Progenitor cell of endocrine pancreas (in vitro differentiated cells): Measurements from ENCODE around the gene NDUFA6. TPM values are rescaled to one million over a fixed set of nuclear protein-coding genes. Genes with fewer than 3 reads are reported as not detected.

Experiments used
- DNase-seq: peaks from one replicate; pipeline ENCODE4 v3.0.0; 2021; ENCODE audit warnings: low spot score; ENCODE audit not compliant: unreplicated experiment
- H3K27ac Mint-ChIP-seq: 2 replicates; pipeline ENCODE4 v1.8.0; 2021; ENCODE audit warnings: mild to moderate bottlenecking, moderate library complexity, mixed read lengths
- H3K27me3 Mint-ChIP-seq: 2 replicates; pipeline ENCODE4 v1.8.0; 2021; ENCODE audit warnings: mixed read lengths
- H3K36me3 Mint-ChIP-seq: 2 replicates; pipeline ENCODE4 v1.8.0; 2022; ENCODE audit warnings: mixed read lengths; ENCODE audit not compliant: insufficient read depth
- H3K4me1 Mint-ChIP-seq: 2 replicates; pipeline ENCODE4 v1.8.0; 2021; ENCODE audit warnings: low read depth, mixed read lengths
- H3K4me3 Mint-ChIP-seq: 2 replicates; pipeline ENCODE4 v1.8.0; 2021; ENCODE audit warnings: low read depth, mild to moderate bottlenecking, moderate library complexity, mixed read lengths
- H3K9me3 Mint-ChIP-seq: 2 replicates; pipeline ENCODE4 v1.8.0; 2021; ENCODE audit warnings: low read depth, mixed read lengths
- CTCF ChIP-seq: fragments of 200-600 bp; sonication (generic); IDR thresholded peaks from one replicate; pipeline ENCODE4 v1.5.0; 2021; ENCODE audit warnings: antibody characterized with exemption, mild to moderate bottlenecking; ENCODE audit not compliant: unreplicated experiment
- total RNA-seq: library from RNA; stranded (reverse); gene quantifications from 2 replicates; pipeline ENCODE4 v1.2.1, GENCODE V29; 2021

Gene NDUFA6
- total RNA-seq, 1 donor from 2014 or later: 73.4 TPM

DNA sequence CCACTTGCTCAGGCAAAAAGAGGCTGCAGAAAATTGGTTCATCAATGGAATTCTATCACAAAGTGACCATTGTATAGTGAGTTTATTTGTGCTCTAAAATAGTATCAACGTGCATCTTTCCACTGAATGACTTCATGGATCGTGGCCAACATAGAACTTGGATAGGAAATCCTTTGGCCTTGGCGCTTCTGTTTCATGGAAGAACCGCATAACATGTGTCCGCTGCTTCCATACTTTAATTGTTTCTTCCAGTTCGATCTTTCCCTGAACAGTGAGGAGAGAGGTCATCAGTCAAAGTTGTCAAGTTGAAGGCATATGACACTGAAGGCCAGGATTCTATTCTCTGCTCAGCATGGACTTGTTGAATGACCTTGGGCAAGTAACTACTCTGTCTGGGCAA is 4.5 kb downstream of the NDUFA6 start:
- DNase-seq: no peak
- Mint-ChIP-seq H3K36me3 (peaks cover 28% of the 10 kb centered on the region), H3K9me3 (no peaks in the 10 kb centered on the region), H3K4me3 (no peak overlapping the region), H3K4me1 (peaks cover 7% of the 10 kb centered on the region), H3K27me3 (no peaks in the 10 kb centered on the region), H3K27ac (no peak overlapping the region)
- no peak for TF ChIP-seq CTCF

GRCh38 chr22:42084874-42085273 is 5.7 kb downstream of the NDUFA6 start:
- H3K4me3 Mint-ChIP-seq: no peak overlapping the region
- no peak for DNase-seq
- H3K27me3 Mint-ChIP-seq: no peaks in the 10 kb centered on the region
- H3K27ac Mint-ChIP-seq: peak overlapping the region; percentile 57
- H3K4me1 Mint-ChIP-seq: peaks cover 15% of the 10 kb centered on the region
- H3K36me3 Mint-ChIP-seq: peaks cover 26% of the 10 kb centered on the region
- TF ChIP-seq CTCF: no peak
- no peaks in the 10 kb centered on the region for H3K9me3 Mint-ChIP-seq

GRCh38 chr22:42083119-42083518 is 7.5 kb downstream of the NDUFA6 start:
- no peak for DNase-seq
- no peak for TF ChIP-seq CTCF
- Mint-ChIP-seq H3K27me3 (no peaks in the 10 kb centered on the region), H3K4me3 (no peak overlapping the region), H3K4me1 (peaks cover 19% of the 10 kb centered on the region), H3K27ac (no peak overlapping the region), H3K36me3 (peaks cover 19% of the 10 kb centered on the region), H3K9me3 (no peaks in the 10 kb centered on the region)

DNA sequence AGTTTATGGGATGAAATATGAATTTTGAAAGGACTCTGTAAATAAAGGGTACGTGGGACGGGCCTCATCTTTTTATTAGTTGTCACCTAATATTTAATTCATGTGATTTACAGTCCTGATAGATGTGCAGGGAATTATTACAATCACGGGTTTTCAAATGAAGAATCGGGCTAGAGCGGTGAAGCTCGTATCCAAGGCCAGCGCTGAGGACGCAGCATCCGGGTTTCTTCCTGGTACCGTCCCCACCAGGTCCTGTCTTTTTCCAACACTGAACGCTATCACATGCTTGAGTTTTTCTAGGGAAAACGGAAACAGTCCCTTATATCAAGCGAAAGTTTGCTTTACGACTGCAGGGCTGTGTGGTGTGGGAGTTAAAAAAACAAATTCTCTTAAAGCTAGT is 10.3 kb downstream of the NDUFA6 start:
- no peak for TF ChIP-seq CTCF
- H3K9me3 Mint-ChIP-seq: no peaks in the 10 kb centered on the region
- peak overlapping the region; percentile 93 for H3K4me3 Mint-ChIP-seq
- no peak for DNase-seq
- no peaks in the 10 kb centered on the region for H3K27me3 Mint-ChIP-seq
- peak overlapping the region; percentile 98 for H3K27ac Mint-ChIP-seq
- peaks cover 19% of the 10 kb centered on the region for H3K4me1 Mint-ChIP-seq
- peaks cover 10% of the 10 kb centered on the region for H3K36me3 Mint-ChIP-seq

GRCh38 chr22:42079319-42080251 is 11.0 kb downstream of the NDUFA6 start, which contains the start of gene SMDT1:
Gene SMDT1 (plus strand): TSS chr22:42079700. CDS start chr22:42079769, 69 bp downstream.
- Mint-ChIP-seq H3K9me3 (no peaks in the 10 kb centered on the region), H3K27ac (peak within 1 kb of the TSS; percentile 98), H3K36me3 (peaks cover 8% of the 10 kb centered on the region), H3K4me3 (peak within 1 kb of the TSS; percentile 93), H3K27me3 (no peaks in the 10 kb centered on the region), H3K4me1 (peaks cover 21% of the 10 kb centered on the region)
- peak; percentile 97 for DNase-seq
- TF ChIP-seq CTCF: no peak
